HEK293 (cell line): ENCODE data around the gene DAZAP1.

ENCODE experiments used
- ELK4 ChIP-seq: IDR thresholded peaks from 2 replicates; pipeline ENCODE4 v1.6.1; 2011; ENCODE audit warnings: mild to moderate bottlenecking, low read depth, low read length, borderline replicate concordance
- GLI4 ChIP-seq: fragments of 450-650 bp; formaldehyde crosslinking; IDR thresholded peaks from 2 replicates; pipeline ENCODE4 v1.5.1; 2016; ENCODE audit warnings: missing biosample characterization, missing genetic modification characterization
- GLIS2 ChIP-seq: fragments of 450-650 bp; formaldehyde crosslinking; IDR thresholded peaks from 2 replicates; pipeline ENCODE4 v1.5.1; 2016; ENCODE audit warnings: missing biosample characterization, missing genetic modification characterization
- HOXA7 ChIP-seq: sonication (generic); formaldehyde crosslinking; IDR thresholded peaks from 2 replicates; pipeline ENCODE4 v1.8.1; 2022; ENCODE audit warnings: missing genetic modification reagents, borderline replicate concordance
- HOXD13 ChIP-seq: sonication (generic); formaldehyde crosslinking; IDR thresholded peaks from 2 replicates; pipeline ENCODE4 v1.8.0; 2022; ENCODE audit warnings: missing genetic modification reagents, borderline replicate concordance
- KLF16 ChIP-seq: fragments of 450-650 bp; formaldehyde crosslinking; IDR thresholded peaks from 2 replicates; pipeline ENCODE4 v1.5.1; 2017; ENCODE audit warnings: missing biosample characterization, missing genetic modification characterization
- KLF7 ChIP-seq: fragments of 450-650 bp; formaldehyde crosslinking; IDR thresholded peaks from 2 replicates; pipeline ENCODE4 v1.5.1; 2016; ENCODE audit warnings: missing biosample characterization, missing genetic modification characterization, borderline replicate concordance
- OSR2 ChIP-seq: fragments of 450-650 bp; formaldehyde crosslinking; IDR thresholded peaks from 2 replicates; pipeline ENCODE4 v1.5.1; 2016; ENCODE audit warnings: missing biosample characterization, missing genetic modification characterization
- PRDM6 ChIP-seq: fragments of 450-650 bp; formaldehyde crosslinking; IDR thresholded peaks from 2 replicates; pipeline ENCODE4 v1.5.1; 2017; ENCODE audit warnings: missing biosample characterization, missing genetic modification characterization
- RBAK ChIP-seq: fragments of 450-650 bp; formaldehyde crosslinking; IDR thresholded peaks from 2 replicates; pipeline ENCODE4 v1.5.1; 2016; ENCODE audit warnings: missing biosample characterization, missing genetic modification characterization
- SALL2 ChIP-seq: fragments of 450-650 bp; formaldehyde crosslinking; IDR thresholded peaks from 2 replicates; pipeline ENCODE4 v1.5.0; 2017; ENCODE audit warnings: missing biosample characterization, mild to moderate bottlenecking, missing genetic modification characterization, borderline replicate concordance
- SCRT1 ChIP-seq: fragments of 450-650 bp; formaldehyde crosslinking; IDR thresholded peaks from 2 replicates; pipeline ENCODE4 v1.5.1; 2016; ENCODE audit warnings: missing biosample characterization, missing genetic modification characterization, borderline replicate concordance
- SP2 ChIP-seq: fragments of 450-650 bp; formaldehyde crosslinking; IDR thresholded peaks from 2 replicates; pipeline ENCODE4 v1.5.1; 2016; ENCODE audit warnings: missing biosample characterization, missing genetic modification characterization
- TCF7L2 ChIP-seq: IDR thresholded peaks from 2 replicates; pipeline ENCODE4 v1.6.1; 2011; ENCODE audit warnings: low read depth, mild to moderate bottlenecking, inconsistent platforms, low read length, moderate library complexity, borderline replicate concordance
- YY1 ChIP-seq: fragments of 450-650 bp; formaldehyde crosslinking; IDR thresholded peaks from 2 replicates; pipeline ENCODE4 v1.5.1; 2018; ENCODE audit warnings: missing biosample characterization, missing genetic modification characterization
- ZBTB48 ChIP-seq: fragments of 450-650 bp; formaldehyde crosslinking; IDR thresholded peaks from 2 replicates; pipeline ENCODE4 v1.5.1; 2016; ENCODE audit warnings: missing biosample characterization, missing genetic modification characterization
- ZBTB7A ChIP-seq: fragments of 450-650 bp; formaldehyde crosslinking; IDR thresholded peaks from 2 replicates; pipeline ENCODE4 v1.5.1; 2016; ENCODE audit warnings: low read depth, missing biosample characterization, missing genetic modification characterization
- ZFHX2 ChIP-seq: fragments of 450-650 bp; formaldehyde crosslinking; conservative IDR thresholded peaks from 2 replicates; pipeline ENCODE4 v1.5.1; 2016; ENCODE audit warnings: missing biosample characterization, missing genetic modification characterization
- ZFP3 ChIP-seq: fragments of 450-650 bp; formaldehyde crosslinking; IDR thresholded peaks from 2 replicates; pipeline ENCODE4 v1.5.1; 2016; ENCODE audit warnings: low read depth, missing biosample characterization, missing genetic modification characterization
- ZNF133 ChIP-seq: fragments of 450-650 bp; formaldehyde crosslinking; IDR thresholded peaks from 2 replicates; pipeline ENCODE4 v1.5.1; 2016; ENCODE audit warnings: missing biosample characterization, missing genetic modification characterization
- ZNF138 ChIP-seq: fragments of 450-650 bp; formaldehyde crosslinking; IDR thresholded peaks from 2 replicates; pipeline ENCODE4 v1.5.1; 2016; ENCODE audit warnings: missing biosample characterization, missing genetic modification characterization, borderline replicate concordance
- ZNF18 ChIP-seq: fragments of 450-650 bp; formaldehyde crosslinking; IDR thresholded peaks from 2 replicates; pipeline ENCODE4 v1.5.1; 2016; ENCODE audit warnings: missing biosample characterization, missing genetic modification characterization
- ZNF184 ChIP-seq: fragments of 450-650 bp; IDR thresholded peaks from 2 replicates; pipeline ENCODE4 v1.5.1; 2018; ENCODE audit warnings: missing biosample characterization, mild to moderate bottlenecking, missing genetic modification characterization
- ZNF211 ChIP-seq: fragments of 450-650 bp; formaldehyde crosslinking; IDR thresholded peaks from 2 replicates; pipeline ENCODE4 v1.5.1; 2016; ENCODE audit warnings: low read depth, missing biosample characterization, missing genetic modification characterization
- ZNF239 ChIP-seq: fragments of 450-650 bp; formaldehyde crosslinking; IDR thresholded peaks from 2 replicates; pipeline ENCODE4 v1.5.1; 2016; ENCODE audit warnings: missing biosample characterization, missing genetic modification characterization
- ZNF366 ChIP-seq: fragments of 450-650 bp; formaldehyde crosslinking; conservative IDR thresholded peaks from 2 replicates; pipeline ENCODE4 v1.5.1; 2016; ENCODE audit warnings: missing biosample characterization, missing genetic modification characterization
- ZNF398 ChIP-seq: fragments of 450-650 bp; formaldehyde crosslinking; IDR thresholded peaks from 2 replicates; pipeline ENCODE4 v1.5.1; 2017; ENCODE audit warnings: missing biosample characterization, missing genetic modification characterization
- ZNF514 ChIP-seq: fragments of 450-650 bp; formaldehyde crosslinking; IDR thresholded peaks from 2 replicates; pipeline ENCODE4 v1.5.1; 2016; ENCODE audit warnings: missing biosample characterization, missing genetic modification characterization
- ZNF645 ChIP-seq: fragments of 450-650 bp; formaldehyde crosslinking; IDR thresholded peaks from 2 replicates; pipeline ENCODE4; 2016; ENCODE audit warnings: missing biosample characterization, missing genetic modification characterization
- ZNF707 ChIP-seq: fragments of 450-650 bp; formaldehyde crosslinking; IDR thresholded peaks from 2 replicates; pipeline ENCODE4 v1.5.1; 2016; ENCODE audit warnings: missing biosample characterization, missing genetic modification characterization
- ZNF791 ChIP-seq: fragments of 450-650 bp; formaldehyde crosslinking; IDR thresholded peaks from 2 replicates; pipeline ENCODE4 v1.5.1; 2016; ENCODE audit warnings: missing biosample characterization, missing genetic modification characterization
- ZNF830 ChIP-seq: fragments of 450-650 bp; IDR thresholded peaks from 2 replicates; pipeline ENCODE4 v1.5.0; 2018; ENCODE audit warnings: missing biosample characterization, missing genetic modification characterization, low read depth, mild to moderate bottlenecking, moderate library complexity
- ZNF843 ChIP-seq: fragments of 450-650 bp; formaldehyde crosslinking; IDR thresholded peaks from 2 replicates; pipeline ENCODE4 v1.5.1; 2016; ENCODE audit warnings: missing biosample characterization, missing genetic modification characterization
- ZSCAN23 ChIP-seq: fragments of 450-650 bp; formaldehyde crosslinking; IDR thresholded peaks from 2 replicates; pipeline ENCODE4 v1.5.1; 2016; ENCODE audit warnings: missing biosample characterization, missing genetic modification characterization

Gene DAZAP1

GRCh38 chr19:1408300-1409203, 1.2 kb downstream of the DAZAP1 start (continued):
- TF ChIP-seq ZNF211: no peak
- TF ChIP-seq TCF7L2: no peak
- no peak for TF ChIP-seq OSR2 (tag by site-specific recombination)
- no peak for TF ChIP-seq ZNF366 (tag by site-specific recombination)
- no peak for TF ChIP-seq RBAK (tag by site-specific recombination)
- TF ChIP-seq ZNF707 (tag by site-specific recombination): no peak
- TF ChIP-seq ELK4: no peak
- TF ChIP-seq SALL2 (tag by site-specific recombination): no peak
- no peak for TF ChIP-seq ZNF830 (tag by site-specific recombination)
- TF ChIP-seq ZNF514 (tag by site-specific recombination): no peak
- TF ChIP-seq ZNF133 (tag by site-specific recombination): no peak
- no peak for TF ChIP-seq ZSCAN23
- TF ChIP-seq ZBTB7A: no peak; the same call in 1 of the 2 replicates
- TF ChIP-seq GLIS2 (tag by site-specific recombination): peak; percentile 82; the same call in 1 of the 2 replicates
- TF ChIP-seq ZFHX2: 0 out of 2 replicates have a peak, but pooled peaks have one; percentile 20
- TF ChIP-seq SCRT1 (tag by site-specific recombination): peak; percentile 99
- no peak for TF ChIP-seq GLI4 (tag by site-specific recombination)
- TF ChIP-seq KLF7 (tag by site-specific recombination): no peak
- TF ChIP-seq ZFP3 (tag by site-specific recombination): no peak
- TF ChIP-seq ZNF645 (tag by site-specific recombination): no peak
- no peak for TF ChIP-seq ZNF843
- TF ChIP-seq HOXA7: no peak
- no peak for TF ChIP-seq ZNF239 (tag by site-specific recombination)
- TF ChIP-seq YY1 (tag by site-specific recombination): peak; percentile 39; the same call in 1 of the 2 replicates
- TF ChIP-seq ZNF184 (tag by site-specific recombination): no peak
- TF ChIP-seq KLF16 (tag by site-specific recombination): no peak
- peak; percentile 34 for TF ChIP-seq ZBTB48 (tag by site-specific recombination)
- peak; percentile 13; the same call in 1 of the 2 replicates for TF ChIP-seq ZNF398 (tag by site-specific recombination)
- TF ChIP-seq SP2 (tag by site-specific recombination): peak; percentile 84
- no peak for TF ChIP-seq ZNF138 (tag by site-specific recombination)
- TF ChIP-seq PRDM6 (tag by site-specific recombination): no peak
- TF ChIP-seq ZNF791 (tag by site-specific recombination): no peak
- TF ChIP-seq HOXD13 (CRISPR knock-in tag): no peak
- TF ChIP-seq ZNF18 (tag by site-specific recombination): no peak
